ENCODE measurements around the gene CTPS1.

The CTPS1 gene

GRCh38 chr1:41021526-41022308, 42.2 kb downstream of the CTPS1 start, which contains the start of gene SLFNL1:
SLFNL1 (minus strand) TSS chr1:41021725; CDS start chr1:41020660, 1,065 bp downstream.
- no peak for DNase-seq (ENCODE audit: extremely low spot score)
- ChIA-PET CTCF (interaction anchor here (1.0 to 3.9 kb wide), 2 partner anchors 10 to 18 kb away, joined by 3 to 11 read pairs; no protein-coding TSS in a partner anchor), POLR2A (no interaction called here)
- TF ChIP-seq CTCF (IDR thresholded peaks at IDR 0.05; ENCODE audit: control extremely low read depth, extremely low read depth, low read depth, missing control alignments): no peak

GRCh38 chr1:41022424-41022823, 42.9 kb downstream of the CTPS1 start:
- DNase-seq (ENCODE audit: extremely low spot score): no peak
- CTCF ChIA-PET: interaction anchor here (1.5 to 3.9 kb wide), 2 partner anchors 16 to 18 kb away, joined by 3 to 11 read pairs; no protein-coding TSS in a partner anchor
- TF ChIP-seq CTCF (IDR thresholded peaks at IDR 0.05; ENCODE audit: control extremely low read depth, extremely low read depth, low read depth, missing control alignments): no peak
- POLR2A ChIA-PET: no interaction called here

- ChIA-PET CTCF (interaction anchor here (1.5 to 3.9 kb wide), 3 partner anchors 8 to 19 kb away, joined by 3 to 11 read pairs (median 6); no protein-coding TSS in a partner anchor), POLR2A (no interaction called here)
- TF ChIP-seq CTCF (IDR thresholded peaks at IDR 0.05; ENCODE audit: control extremely low read depth, extremely low read depth, low read depth, missing control alignments): no peak
- DNase-seq (ENCODE audit: extremely low spot score): no peak
Observed at GRCh38 chr1:41023279-41023990, 43.9 kb downstream of the CTPS1 start.

- POLR2A ChIA-PET: no interaction called here
- CTCF ChIA-PET: interaction anchor here (1.7 kb wide), 1 partner anchor 9 kb away, joined by 6 read pairs; no protein-coding TSS in a partner anchor
- no peak for DNase-seq (ENCODE audit: extremely low spot score)
- no peak for TF ChIP-seq CTCF (IDR thresholded peaks at IDR 0.05; ENCODE audit: control extremely low read depth, extremely low read depth, low read depth, missing control alignments)
Observed at GRCh38 chr1:41024953-41025352, 45.5 kb downstream of the CTPS1 start.

- no peak for DNase-seq (ENCODE audit: extremely low spot score)
- ChIA-PET POLR2A (no interaction called here), CTCF (interaction anchor here (1.2 kb wide), 1 partner anchor 12 kb away, joined by 5 read pairs; no protein-coding TSS in a partner anchor)
- no peak for TF ChIP-seq CTCF (IDR thresholded peaks at IDR 0.05; ENCODE audit: control extremely low read depth, extremely low read depth, low read depth, missing control alignments)
Observed at GRCh38 chr1:41025979-41026819, 46.7 kb downstream of the CTPS1 start.

Measured in GM10248 (cell line).